Fibroblast of skin of left biceps (primary cell): ENCODE data around the gene ZNF385C.
"Not testable (repeated sequence)": the region's sequence is repeated elsewhere in the genome, so short reads cannot be mapped to it uniquely, and the experiment has no call there.

Experiments used
- DNase-seq, 2 experiments: peaks; one replicate each; pipeline ENCODE4 v3.0.0-alpha.2; 2013; ENCODE audit warnings: low read depth in 2 of 2

The ZNF385C gene

DNA sequence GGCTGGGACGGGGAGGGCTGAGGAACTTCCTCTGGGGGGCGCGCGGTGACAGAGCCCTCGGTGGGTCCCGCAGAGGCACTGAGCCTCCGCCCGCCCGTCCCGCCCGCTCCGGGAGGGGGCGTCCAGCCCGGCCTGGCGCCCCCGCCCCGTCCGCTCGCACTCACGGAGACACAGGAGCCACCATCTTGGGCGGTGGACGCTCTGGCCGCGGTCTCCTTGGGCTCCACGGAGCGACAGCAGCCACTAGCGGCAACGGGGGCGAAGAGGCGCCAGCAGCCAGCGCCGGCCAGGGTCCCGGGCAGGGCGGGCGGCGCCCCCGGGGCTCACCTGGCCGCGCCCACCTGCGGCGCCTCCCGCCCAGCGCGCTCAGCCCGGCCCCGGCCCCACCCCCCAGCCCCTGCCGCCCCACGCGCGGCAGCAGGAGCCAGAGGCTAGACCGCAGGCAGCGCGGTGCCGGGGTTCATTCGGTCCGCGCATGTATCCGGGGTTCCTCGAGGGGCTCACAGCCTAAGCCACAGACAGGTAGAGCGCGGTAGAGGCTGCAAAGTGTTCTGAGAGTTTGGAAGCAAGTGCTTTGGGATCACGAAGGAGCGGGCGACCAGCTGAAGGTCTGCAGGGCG, 47.8 kb downstream of the ZNF385C start, which contains the start of gene C17orf113:
Gene C17orf113 (minus strand): TSS at position 209 of the 620 bp plus-strand sequence. CDS start 7,225 bp downstream, outside the sequence.
- no peak for DNase-seq

DNA sequence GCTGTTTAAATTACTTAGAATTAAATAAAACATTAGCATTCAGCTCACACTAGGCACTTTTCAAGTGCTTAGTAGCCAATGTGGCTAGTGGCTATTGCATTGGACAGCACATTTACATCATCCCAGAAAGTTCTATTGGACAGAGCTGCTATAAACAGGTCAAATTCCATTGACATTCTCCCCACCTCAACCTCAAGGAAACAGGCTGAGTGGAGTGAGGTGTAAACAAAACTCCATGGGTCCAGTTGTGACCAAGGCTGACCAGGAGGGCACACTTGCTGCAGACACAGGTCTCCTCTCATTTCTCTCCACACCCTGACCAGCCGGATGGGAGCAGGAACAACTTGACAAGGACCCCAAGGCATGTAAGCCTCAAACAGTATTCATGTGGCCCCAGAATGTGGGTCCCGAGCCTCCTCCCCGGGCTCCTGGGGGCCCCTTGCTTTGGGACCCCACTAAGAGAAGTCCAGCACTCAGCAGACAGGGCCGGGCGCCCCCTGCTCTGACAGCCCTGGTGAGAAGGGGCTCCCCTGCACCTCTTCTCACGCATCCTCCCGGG, 48.4 kb downstream of the ZNF385C start:
- DNase-seq: no peak

GRCh38 chr17:42047343-42047742, 50.9 kb downstream of the ZNF385C start:
- DNase-seq: no peak

DNA sequence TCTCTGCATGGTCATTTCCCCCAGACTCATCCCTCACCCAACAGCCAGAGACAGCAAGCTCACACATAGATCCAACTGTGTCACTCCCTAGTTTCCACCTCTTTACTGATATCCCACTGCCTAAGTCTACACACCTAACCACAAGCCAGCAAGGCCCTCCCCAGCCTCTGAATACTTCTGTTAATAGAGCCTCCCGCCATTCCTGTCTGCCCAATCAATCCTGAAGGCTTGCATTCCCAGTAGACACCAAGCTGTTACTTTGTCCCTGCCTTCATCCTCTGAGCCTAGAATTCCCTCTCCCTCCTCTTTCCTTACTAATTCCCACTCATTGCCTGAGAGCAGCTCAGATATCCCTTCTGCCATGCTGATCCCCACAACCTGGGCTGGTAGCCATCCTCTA, 52.6 kb downstream of the ZNF385C start:
- no peak for DNase-seq

DNA sequence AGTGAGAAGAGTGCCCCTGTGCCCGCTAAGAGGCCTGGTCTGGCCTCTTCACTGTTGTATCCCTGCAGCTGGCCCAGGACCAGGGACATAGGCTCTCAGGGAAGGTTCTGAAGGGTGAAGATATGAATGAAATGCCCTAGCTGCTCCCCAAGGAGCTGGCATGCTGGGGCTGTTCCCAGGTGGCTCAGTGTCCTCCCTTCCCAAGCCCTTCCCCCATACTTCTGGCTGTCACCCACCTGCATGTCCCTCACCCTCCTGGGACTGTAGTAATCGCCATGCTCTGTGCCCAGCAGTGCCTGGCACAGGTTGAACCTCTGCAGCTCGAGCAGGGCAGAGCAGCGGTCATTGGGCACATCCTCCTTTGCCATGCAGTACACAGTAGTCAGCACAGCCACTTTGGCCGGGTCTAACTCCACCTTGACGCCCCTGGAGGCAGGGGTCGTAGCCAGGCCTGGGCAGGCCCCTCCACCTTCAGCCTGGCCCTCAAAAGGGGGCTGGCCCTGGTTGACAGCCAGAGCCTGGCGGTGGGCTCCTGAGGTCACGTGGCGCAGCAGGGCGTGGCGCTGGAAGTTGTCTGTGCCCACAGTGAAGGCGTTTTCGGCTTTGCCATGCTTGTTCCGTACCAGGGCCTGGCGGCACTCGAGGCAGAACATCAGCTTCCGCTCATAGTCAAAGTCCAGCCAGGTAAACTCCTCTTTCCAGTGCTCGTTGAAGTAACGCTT, 55.5 kb downstream of the ZNF385C start:
- DNase-seq: no peak

- DNase-seq: no peak
These were observed 56.7 kb downstream of the ZNF385C start for GRCh38 chr17:42041619-42042018.

GRCh38 chr17:42040818-42041217, 57.5 kb downstream of the ZNF385C start:
- no peak for DNase-seq

DNA sequence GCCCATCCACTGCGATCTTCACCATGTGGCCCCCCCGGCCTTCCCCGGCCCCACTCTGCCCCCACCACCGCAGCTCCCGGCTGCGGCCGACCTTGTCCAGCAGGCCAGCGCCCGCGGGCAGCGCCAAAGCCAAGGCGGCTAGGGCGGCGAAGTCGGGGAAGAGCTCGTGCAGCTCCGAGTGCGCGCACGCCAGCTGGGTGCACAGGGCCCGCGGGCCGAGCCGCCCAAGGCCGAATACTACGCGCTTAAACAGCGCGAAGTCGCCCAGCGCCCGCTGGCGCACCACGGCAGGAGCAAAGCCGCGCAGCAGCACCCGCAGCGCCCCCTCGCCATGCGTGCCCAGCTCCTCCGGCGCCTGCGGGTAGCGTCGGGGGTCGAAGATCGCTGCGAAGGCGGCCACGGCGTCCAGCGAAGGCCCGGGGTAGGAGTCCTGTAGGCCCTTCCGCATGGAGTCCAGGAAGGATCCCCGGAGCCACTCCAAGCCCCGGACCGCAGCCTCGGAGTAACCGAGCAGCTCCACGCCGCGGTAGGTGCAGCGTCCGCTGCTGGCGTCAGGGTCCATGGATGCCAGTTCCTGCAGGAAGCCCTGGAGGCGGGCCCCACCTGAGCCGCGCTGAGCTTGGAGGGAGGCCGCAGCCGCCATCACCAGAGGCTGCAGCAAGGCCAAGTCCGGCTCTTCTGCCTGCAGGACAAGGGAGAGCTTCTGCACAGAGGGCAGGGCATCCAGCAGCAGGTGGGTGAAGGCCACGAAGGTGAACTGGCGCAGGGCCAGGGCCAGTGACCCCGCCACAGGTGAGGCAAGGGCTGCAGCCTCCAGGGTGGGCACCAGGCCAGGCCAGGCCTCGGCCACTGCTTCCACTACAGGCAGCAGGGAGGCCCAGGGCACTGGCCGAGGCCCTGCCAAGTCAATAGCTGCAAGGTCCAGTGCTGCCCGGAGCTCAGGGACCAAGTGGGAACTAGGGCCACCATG, 58.2 kb downstream of the ZNF385C start:
- no peak for DNase-seq

DNA sequence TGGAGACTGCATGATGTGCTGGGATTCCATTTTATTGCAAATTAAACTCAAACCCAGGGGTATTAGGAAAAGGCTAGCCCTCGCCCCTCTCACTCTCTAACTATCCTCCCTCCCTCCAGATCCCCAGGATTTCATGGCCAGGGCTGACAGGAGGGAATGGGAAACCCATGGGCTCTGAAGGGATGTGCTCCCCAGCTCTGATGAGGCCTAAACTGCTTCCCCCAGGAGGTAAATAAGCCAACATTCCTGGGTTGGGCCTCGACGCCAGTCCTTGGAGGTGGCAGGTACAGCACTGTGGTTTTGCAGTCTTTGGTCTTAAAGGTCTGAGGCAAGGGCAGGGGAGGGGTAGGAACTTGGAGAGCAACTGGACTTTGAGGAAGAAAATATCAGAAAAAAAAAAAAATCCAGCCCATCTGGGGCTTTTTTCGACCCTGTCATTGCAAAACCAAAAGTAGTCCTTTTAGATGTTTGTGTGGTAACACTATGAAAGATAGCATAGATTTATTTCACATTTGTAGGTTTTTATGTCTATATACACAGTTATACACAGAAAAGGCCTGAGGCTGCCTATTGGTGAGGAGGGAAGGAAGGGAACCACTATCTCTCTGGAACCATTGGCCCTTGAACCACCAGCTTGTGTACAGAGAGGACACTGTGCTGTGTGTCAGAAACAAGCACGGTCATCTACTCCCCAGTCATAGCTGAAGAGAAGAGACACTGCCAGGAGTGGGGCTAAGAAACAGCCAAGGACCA, 59.9 kb downstream of the ZNF385C start:
- DNase-seq: no peak

DNA sequence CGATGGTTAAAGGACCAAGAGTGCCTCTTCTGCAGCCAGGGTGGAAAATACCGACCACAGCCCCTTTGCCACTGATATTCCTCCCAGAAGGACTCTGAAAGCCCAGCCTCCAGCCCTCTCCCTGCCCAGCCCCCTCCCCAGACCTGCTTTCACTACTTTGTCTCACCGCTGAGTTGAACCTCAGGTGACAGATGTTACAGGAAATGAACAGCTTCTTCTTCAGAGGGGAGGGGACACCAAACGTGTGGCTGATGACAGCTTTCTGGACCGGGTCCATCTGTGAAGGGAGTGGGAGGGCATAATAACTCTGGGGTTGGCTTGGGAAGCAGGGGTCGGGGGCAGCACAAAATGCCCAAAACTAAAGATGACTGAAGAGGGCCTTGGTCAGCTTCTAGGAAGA, 64.2 kb downstream of the ZNF385C start:
- no peak for DNase-seq

DNA sequence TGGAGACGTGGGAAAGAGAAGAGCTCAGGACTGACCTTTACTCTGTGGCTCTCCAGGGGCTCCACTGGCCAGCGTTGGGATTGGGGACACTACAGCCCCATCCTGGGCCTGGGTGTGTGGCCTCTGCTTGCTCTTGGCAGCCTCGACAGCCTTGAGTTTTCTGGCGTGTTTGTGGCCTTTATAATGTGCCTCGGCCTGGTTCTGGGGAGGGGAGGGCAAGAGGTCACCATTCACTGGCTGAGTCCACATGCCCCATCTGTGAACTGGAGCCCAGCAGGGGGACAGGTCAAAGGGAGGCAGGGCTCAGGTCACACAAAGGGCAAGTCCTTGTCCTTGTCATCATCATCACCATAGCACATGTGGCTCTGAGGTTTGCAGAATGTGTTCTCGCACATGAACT, 66.7 kb downstream of the ZNF385C start:
- DNase-seq: no peak

DNA sequence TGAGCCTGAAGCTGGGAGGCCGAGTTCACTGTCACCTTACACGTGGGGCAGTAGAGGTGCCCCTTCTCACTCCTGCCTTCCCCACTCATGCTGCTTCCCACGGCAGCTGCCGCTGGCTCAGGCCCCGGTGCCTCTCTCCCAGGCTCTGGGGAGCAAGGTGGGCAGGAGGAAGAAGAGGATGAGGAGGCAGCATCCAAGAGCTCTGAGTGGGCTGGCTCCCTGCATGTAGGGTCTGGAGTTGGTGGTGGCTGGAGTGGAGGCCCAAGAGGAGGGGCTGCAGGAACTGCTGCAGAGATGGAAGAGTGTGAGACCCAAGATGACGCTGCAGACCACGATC, 69.5 kb downstream of the ZNF385C start:
- DNase-seq: no peak

DNA sequence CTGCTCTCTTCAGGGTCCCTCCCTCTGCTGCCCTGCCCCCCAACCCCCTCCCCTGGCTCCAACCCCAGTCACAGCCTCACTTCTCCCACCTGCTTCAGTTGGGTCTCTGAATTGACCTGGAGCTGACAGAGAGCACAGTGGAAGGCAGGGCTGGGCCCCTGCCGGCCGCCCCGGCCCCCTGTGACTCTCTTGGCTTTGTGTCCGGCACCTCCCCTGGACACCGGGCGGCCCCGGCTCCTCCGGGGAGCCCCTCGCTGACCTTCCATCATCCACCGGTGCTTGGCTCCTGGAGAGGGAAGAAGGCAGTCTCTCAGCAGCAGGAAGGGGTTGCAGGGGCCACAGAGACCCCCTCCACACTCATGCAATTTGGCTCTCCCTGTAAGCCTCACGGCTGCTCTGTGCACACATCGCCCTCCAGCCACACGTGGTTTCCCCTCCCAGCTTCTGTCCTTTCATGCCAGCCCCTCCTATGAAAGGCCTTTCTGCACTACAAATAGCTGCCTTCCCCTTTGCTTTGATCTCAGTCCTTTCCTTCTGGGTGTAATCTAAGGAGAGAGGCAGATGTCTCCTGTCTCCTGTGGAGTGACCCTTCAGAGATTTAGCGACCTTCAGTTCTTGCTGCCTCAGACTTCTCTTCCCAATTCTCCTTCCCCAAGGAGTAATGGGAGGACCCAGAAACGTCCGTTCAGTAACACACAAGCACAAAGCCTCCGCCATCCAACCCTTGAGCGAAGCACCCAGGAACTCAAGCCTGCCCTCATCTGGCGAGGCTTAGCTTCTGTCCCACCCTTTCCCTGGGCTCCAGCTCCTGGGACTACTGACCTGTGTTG, 70.1 kb downstream of the ZNF385C start:
- no peak for DNase-seq

DNA sequence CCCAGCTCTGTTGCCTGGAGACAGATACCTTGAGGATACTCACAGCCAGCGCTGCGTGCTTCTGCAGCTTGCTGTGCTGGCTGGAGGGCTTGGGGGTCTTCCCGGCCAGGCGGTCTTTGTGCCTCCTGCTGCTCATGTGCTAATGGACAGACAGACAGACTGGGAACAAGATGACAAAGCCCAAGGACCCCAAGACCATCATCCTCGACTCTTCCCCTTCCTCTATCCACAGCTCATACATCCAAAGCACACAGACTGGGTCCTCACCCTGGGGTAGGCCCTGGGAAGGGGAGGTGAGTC, 70.7 kb downstream of the ZNF385C start:
- DNase-seq: no peak

- no peak for DNase-seq
These were observed 71.2 kb downstream of the ZNF385C start for GRCh38 chr17:42026857-42027589.

- no peak for DNase-seq
These were observed 72.3 kb downstream of the ZNF385C start for GRCh38 chr17:42025936-42026335.

DNA sequence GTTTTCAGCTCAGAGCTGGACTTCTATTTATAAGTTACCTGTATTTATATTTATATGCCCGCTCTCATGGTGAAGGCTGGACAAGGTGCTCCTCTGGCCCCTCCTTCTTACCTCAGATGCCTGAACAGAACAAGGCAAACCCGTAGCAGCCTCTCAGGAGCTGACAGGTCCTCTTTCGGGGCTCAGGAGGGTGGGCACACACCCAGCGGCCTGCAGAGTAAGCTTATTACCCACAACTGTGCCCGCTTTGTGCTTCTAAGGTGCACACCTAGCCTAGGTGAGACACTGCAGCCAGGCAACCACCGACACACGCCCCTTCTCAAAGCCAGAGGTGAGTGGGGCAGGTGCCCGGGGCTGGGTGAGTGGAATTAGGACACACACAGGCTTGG, 73.1 kb downstream of the ZNF385C start:
- no peak for DNase-seq

DNA sequence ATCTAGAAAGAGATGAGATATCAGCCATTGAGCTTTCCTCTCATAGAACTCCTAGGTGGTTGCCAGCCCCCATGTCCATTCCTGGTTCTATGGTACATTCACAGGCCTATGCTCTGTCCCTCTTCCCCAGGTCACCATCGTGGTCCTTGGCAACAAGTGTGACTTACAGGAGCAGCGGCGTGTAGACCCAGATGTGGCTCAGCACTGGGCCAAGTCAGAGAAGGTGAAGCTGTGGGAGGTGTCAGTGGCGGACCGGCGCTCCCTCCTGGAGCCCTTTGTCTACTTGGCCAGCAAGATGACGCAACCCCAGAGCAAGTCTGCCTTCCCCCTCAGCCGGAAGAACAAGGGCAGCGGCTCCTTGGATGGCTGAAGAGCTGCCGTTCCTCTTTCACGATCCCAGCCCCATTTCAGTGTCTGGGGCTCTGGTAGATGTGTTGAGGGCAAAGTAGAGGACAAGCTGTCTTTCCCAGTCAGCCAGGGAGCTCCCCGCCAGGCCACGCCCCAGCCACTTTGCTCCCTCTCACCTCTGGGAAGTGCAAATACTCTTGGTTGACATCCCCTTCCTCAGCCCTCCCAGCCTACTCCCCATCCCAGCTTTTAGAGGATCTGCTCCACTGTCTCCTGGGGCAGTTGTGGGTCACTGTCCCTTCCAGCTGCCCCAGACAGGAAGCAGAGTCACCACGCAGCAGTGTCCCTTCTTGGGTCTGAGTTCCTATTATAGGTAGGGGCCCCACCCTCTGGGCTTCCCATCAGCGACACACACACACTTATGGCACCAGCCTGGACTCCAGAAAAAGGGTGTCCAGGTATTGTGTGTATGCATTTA, 74.5 kb downstream of the ZNF385C start:
- DNase-seq: no peak

GRCh38 chr17:42020845-42021244, 77.4 kb downstream of the ZNF385C start:
- DNase-seq: not testable (repeated sequence)
